Brain microvascular endothelial cell (primary cell): Measurements from ENCODE around the gene HBM.
A peak's percentile ranks its signal among the peaks of the same experiment; 100 is the strongest.

Source experiments
- DNase-seq: peaks from one replicate; pipeline ENCODE4 v3.0.0-alpha.2; 2020
- H3K27ac ChIP-seq: fragments of 250-450 bp; sonication (Bioruptor Pico); 2 replicates; pipeline ENCODE4 v1.5.1; 2020; ENCODE audit warnings: mild to moderate bottlenecking, moderate library complexity
- H3K27me3 ChIP-seq: fragments of 250-450 bp; sonication (Bioruptor Pico); replicated peaks from 2 replicates; pipeline ENCODE4 v1.5.1; 2020; ENCODE audit warnings: mild to moderate bottlenecking
- H3K36me3 ChIP-seq: fragments of 250-450 bp; sonication (Bioruptor Pico); replicated peaks from 2 replicates; pipeline ENCODE4 v1.5.1; 2020; ENCODE audit warnings: mild to moderate bottlenecking
- H3K4me3 ChIP-seq: 2 replicates; pipeline ENCODE4 v1.5.1; 2011; ENCODE audit warnings: low read depth, mild to moderate bottlenecking, control low read depth, low read length, moderate library complexity
- CTCF ChIP-seq: IDR thresholded peaks from 2 replicates; pipeline ENCODE4 v1.5.1; 2011; ENCODE audit warnings: low read depth, mild to moderate bottlenecking, moderate library complexity, low read length, control low read depth, inconsistent platforms; ENCODE audit errors: missing control alignments
- in situ Hi-C: cut with HindIII; loops from 2 replicates; pipeline ENCODE4 v1.10.0; 2017; ENCODE audit warnings: low sequenced_read_pairs, low pct_ligation_motif_present

The HBM gene

GRCh38 chr16:142405-142967 lies 23.3 kb upstream of the HBM start:
- no peak for TF ChIP-seq CTCF
- no peaks in the 10 kb centered on the region for H3K27me3 ChIP-seq
- H3K27ac ChIP-seq = no peak overlapping the region
- in situ Hi-C loops = no loop called here
- no peaks in the 10 kb centered on the region for H3K36me3 ChIP-seq
- DNase-seq = no peak
- H3K4me3 ChIP-seq = no peak overlapping the region

GRCh38 chr16:143047-143446 lies 22.7 kb upstream of the HBM start:
- no peak for DNase-seq
- no peak overlapping the region for H3K27ac ChIP-seq

GRCh38 chr16:143456-143855 lies 22.3 kb upstream of the HBM start:
- no peak overlapping the region for H3K4me3 ChIP-seq
- peak; percentile 2 for DNase-seq
- H3K36me3 ChIP-seq = no peaks in the 10 kb centered on the region
- in situ Hi-C loops = no loop called here
- no peak for TF ChIP-seq CTCF
- H3K27me3 ChIP-seq = no peaks in the 10 kb centered on the region
- no peak overlapping the region for H3K27ac ChIP-seq

More at GRCh38 chr16:143047-143446, 22.7 kb upstream of the HBM start:
- Histone ChIP-seq H3K4me3 (no peak overlapping the region), H3K36me3 (no peaks in the 10 kb centered on the region), H3K27me3 (no peaks in the 10 kb centered on the region)
- TF ChIP-seq CTCF = no peak
- in situ Hi-C loops = no loop called here

GRCh38 chr16:144797-145252 lies 21.0 kb upstream of the HBM start:
- H3K4me3 ChIP-seq = no peak overlapping the region
- DNase-seq = no peak
- no peak overlapping the region for H3K27ac ChIP-seq
- no peak for TF ChIP-seq CTCF
- no peaks in the 10 kb centered on the region for H3K27me3 ChIP-seq
- in situ Hi-C loops = no loop called here
- no peaks in the 10 kb centered on the region for H3K36me3 ChIP-seq

GRCh38 chr16:146646-147045 lies 19.1 kb upstream of the HBM start:
- TF ChIP-seq CTCF = no peak
- Histone ChIP-seq H3K4me3 (no peak overlapping the region), H3K36me3 (no peaks in the 10 kb centered on the region), H3K27ac (no peak overlapping the region), H3K27me3 (no peaks in the 10 kb centered on the region)
- DNase-seq = no peak
- in situ Hi-C loops = no loop called here

- peak; percentile 36 for DNase-seq
- TF ChIP-seq CTCF = no peak
- Histone ChIP-seq H3K27me3 (no peaks in the 10 kb centered on the region), H3K27ac (no peak overlapping the region), H3K4me3 (no peak overlapping the region), H3K36me3 (no peaks in the 10 kb centered on the region)
- in situ Hi-C loops = no loop called here
Measured at GRCh38 chr16:149024-149660, 16.6 kb upstream of the HBM start.
